CD4-positive, alpha-beta T cell (primary cell): ENCODE data around the gene HTRA2. TPM values are rescaled to one million over a fixed set of nuclear protein-coding genes. Genes with fewer than 3 reads are reported as not detected.

Experiments used
- ATAC-seq: fragments of 200-7000 bp; cut with Tn5 transposase; one replicate; pipeline ENCODE4 v1.10.0; 2022; ENCODE audit warnings: mild to moderate bottlenecking; ENCODE audit not compliant: poor library complexity
- CTCF ChIA-PET: fragments of 350-600 bp; sonication (Branson Sonifier 250); formaldehyde crosslinking; loops from one replicate; lab custom pipeline; 2021; ENCODE audit warnings: antibody characterized with exemption, inconsistent platforms; lab: Charles Lee
- POLR2A ChIA-PET: fragments of 350-600 bp; sonication (Branson Sonifier 250); formaldehyde crosslinking; loops from one replicate; lab custom pipeline; 2021; ENCODE audit warnings: antibody characterized with exemption, inconsistent platforms; lab: Charles Lee
- DNase-seq, 14 experiments: peaks; one replicate each; pipeline ENCODE4 v3.0.0-alpha.2; 2013 to 2020; ENCODE audit warnings: mixed read lengths in 2 of 14
- H3K27ac ChIP-seq, 2 donors: one replicate each; pipeline versions ENCODE4 v1.5.1 to v1.7.0; 2013; ENCODE audit warnings: low read length in 2 of 2, low read depth in 1 of 2, mild to moderate bottlenecking in 1 of 2
- H3K27me3 ChIP-seq, 2 experiments: 1 replicate in 1 of 2; 2 replicates in 1 of 2; pipeline versions ENCODE4 v1.6.1 to v1.7.0; 2013; ENCODE audit warnings: low read length in 2 of 2, control low read depth in 1 of 2, mild to moderate bottlenecking in 1 of 2, moderate library complexity in 1 of 2; ENCODE audit not compliant: insufficient read depth in 2 of 2, control insufficient read depth in 1 of 2
- H3K36me3 ChIP-seq: one replicate; pipeline ENCODE4 v1.6.1; 2013; ENCODE audit warnings: low read length, control low read depth; ENCODE audit not compliant: insufficient read depth
- H3K4me1 ChIP-seq: one replicate; pipeline ENCODE4 v1.6.1; 2013; ENCODE audit warnings: low read length, control low read depth; ENCODE audit not compliant: insufficient read depth
- H3K4me3 ChIP-seq: one replicate; pipeline ENCODE4 v1.5.1; 2013; ENCODE audit warnings: mild to moderate bottlenecking, low read length, moderate library complexity
- H3K9me3 ChIP-seq, 2 experiments: 1 replicate in 1 of 2; 2 replicates in 1 of 2; pipeline versions ENCODE4 v1.6.1 to v1.7.0; 2013; ENCODE audit warnings: low read length in 2 of 2, mild to moderate bottlenecking in 2 of 2, control low read depth in 1 of 2, moderate library complexity in 1 of 2; ENCODE audit not compliant: control insufficient read depth in 1 of 2, insufficient read depth in 1 of 2
- H3K27ac Mint-ChIP-seq: one replicate; pipeline ENCODE4 v1.8.0; 2020; ENCODE audit warnings: mixed read lengths
- H3K27me3 Mint-ChIP-seq: one replicate; pipeline ENCODE4 v1.8.0; 2021; ENCODE audit warnings: mixed read lengths
- H3K36me3 Mint-ChIP-seq: one replicate; pipeline ENCODE4 v1.8.0; 2021; ENCODE audit warnings: low read depth, mixed read lengths
- H3K4me1 Mint-ChIP-seq: one replicate; pipeline ENCODE4 v1.8.0; 2021; ENCODE audit warnings: low read depth, mixed read lengths
- H3K4me3 Mint-ChIP-seq: one replicate; pipeline ENCODE4 v1.8.0; 2020; ENCODE audit warnings: mild to moderate bottlenecking, mixed read lengths
- H3K9me3 Mint-ChIP-seq: one replicate; pipeline ENCODE4 v1.8.0; 2020; ENCODE audit warnings: mixed read lengths
- intact Hi-C, 2 experiments: fragments of 100-400 bp; cut with DNase I in 1 of 2; cut with micrococcal nuclease in 1 of 2; formaldehyde crosslinking; loops; one replicate each; pipeline versions ENCODE4 v1.15.1 to v1.9.0; 2023 to 2025; cut with DNase I, micrococcal nuclease
- total RNA-seq, 174 experiments: library from RNA in 2 of 174; stranded (reverse) in 2 of 174; gene quantifications; one replicate each; pipeline ENCODE4 v1.2.3 and lab custom pipeline; 2021 to 2026
- TF ChIP-seq, protein P1 (sequence below): fragments of 200-600 bp; IDR thresholded peaks from one replicate; pipeline ENCODE4 v1.8.0; 2022; ENCODE audit warnings: antibody characterized with exemption, mild to moderate bottlenecking

HTRA2 gene
- total RNA-seq, 2 experiments from 2014 or later, result 15.3 to 16.0 TPM

DNA sequence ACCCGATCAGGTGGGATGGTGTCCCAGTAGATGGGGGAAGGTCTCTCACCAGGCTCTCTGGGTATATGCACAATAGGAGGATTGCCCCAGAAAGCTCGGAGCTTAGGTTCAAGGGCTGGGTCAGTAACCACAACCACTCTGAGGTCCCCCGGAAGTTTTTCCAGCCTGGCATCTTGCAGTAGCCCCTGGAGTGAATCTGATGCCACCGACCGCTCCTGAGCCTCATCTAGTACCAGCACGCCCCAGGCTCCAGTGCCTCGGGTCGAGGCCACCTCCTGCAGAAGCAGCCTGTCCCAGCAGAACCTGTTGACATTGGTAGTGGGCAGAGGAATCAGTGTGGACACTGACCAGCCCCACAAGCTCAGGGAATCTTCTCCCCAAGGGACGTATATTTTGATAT, 5.7 kb upstream of the HTRA2 start:
- H3K4me3 Mint-ChIP-seq, result no peak overlapping the region
- DNase-seq (no peak), ATAC-seq (no peak)
- peaks cover 21% of the 10 kb centered on the region for H3K4me1 Mint-ChIP-seq
- H3K4me1 ChIP-seq, result peaks cover 15% of the 10 kb centered on the region
- POLR2A ChIA-PET, result interaction anchor here (0.9 kb wide), 1 partner anchor 17 kb away, joined by 3 read pairs; the partner anchor contains the start of gene PCGF1
- intact Hi-C loops, result no loop called here
- peaks cover 36% of the 10 kb centered on the region for H3K27me3 Mint-ChIP-seq
- TF ChIP-seq, protein P1, sequence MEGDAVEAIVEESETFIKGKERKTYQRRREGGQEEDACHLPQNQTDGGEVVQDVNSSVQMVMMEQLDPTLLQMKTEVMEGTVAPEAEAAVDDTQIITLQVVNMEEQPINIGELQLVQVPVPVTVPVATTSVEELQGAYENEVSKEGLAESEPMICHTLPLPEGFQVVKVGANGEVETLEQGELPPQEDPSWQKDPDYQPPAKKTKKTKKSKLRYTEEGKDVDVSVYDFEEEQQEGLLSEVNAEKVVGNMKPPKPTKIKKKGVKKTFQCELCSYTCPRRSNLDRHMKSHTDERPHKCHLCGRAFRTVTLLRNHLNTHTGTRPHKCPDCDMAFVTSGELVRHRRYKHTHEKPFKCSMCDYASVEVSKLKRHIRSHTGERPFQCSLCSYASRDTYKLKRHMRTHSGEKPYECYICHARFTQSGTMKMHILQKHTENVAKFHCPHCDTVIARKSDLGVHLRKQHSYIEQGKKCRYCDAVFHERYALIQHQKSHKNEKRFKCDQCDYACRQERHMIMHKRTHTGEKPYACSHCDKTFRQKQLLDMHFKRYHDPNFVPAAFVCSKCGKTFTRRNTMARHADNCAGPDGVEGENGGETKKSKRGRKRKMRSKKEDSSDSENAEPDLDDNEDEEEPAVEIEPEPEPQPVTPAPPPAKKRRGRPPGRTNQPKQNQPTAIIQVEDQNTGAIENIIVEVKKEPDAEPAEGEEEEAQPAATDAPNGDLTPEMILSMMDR, result no peak
- no peak overlapping the region for H3K27ac Mint-ChIP-seq
- CTCF ChIA-PET, result interaction anchor here (1.0 kb wide), 1 partner anchor 41 kb away, joined by 3 read pairs; the partner anchor contains the start of genes CCDC142 and TTC31
- no peaks in the 10 kb centered on the region for H3K9me3 Mint-ChIP-seq
- no peak overlapping the region for H3K27ac ChIP-seq
- peaks cover 16 to 18% of the 10 kb centered on the region in 2 experiments for H3K27me3 ChIP-seq
- H3K4me3 ChIP-seq, result no peak overlapping the region
- H3K36me3 ChIP-seq, result peaks cover 29% of the 10 kb centered on the region
- peaks cover 40% of the 10 kb centered on the region for H3K36me3 Mint-ChIP-seq
- peaks cover 0 to 6% of the 10 kb centered on the region in 2 experiments for H3K9me3 ChIP-seq

DNA sequence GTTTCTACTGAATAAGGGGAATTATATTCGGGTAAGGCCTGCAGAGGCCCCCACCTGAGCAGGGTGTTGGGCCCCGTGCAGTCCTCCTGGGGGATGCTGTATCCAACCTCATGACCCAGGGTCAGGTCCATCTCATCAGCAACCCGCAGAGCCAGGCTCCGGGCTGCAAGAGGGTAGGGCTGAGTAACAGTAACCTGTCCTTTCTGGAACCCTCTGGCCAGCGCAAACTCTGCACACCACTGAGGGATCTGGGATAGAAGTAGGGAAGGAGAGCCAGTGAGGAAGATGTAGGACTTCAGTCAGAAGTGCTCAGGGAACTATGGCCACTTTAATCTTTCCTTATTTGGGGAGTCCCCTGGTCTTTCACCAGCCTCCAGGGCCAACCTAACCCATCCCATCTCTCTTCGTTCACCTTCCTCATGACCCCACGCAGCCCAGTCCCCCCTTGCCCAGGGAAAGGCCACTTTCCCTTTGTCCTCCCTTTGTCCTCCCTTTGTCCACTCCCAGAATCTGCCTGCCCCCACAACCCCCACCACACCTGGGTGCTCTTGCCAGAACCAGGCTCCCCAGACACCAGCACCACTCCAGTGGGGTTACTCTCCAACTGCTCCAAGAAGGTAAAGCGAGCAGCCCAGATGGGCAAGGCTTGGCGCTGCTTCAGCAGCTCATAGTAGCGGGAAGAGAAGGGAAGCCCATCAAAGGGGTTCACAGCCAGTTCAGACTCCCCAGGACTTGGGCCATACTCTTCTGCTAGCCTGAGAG, 4.6 kb upstream of the HTRA2 start:
- H3K4me1 Mint-ChIP-seq, result peaks cover 22% of the 10 kb centered on the region
- Histone ChIP-seq H3K9me3 (peaks cover 0 to 6% of the 10 kb centered on the region in 2 experiments), H3K4me3 (no peak overlapping the region), H3K27me3 (peaks cover 7% of the 10 kb centered on the region in 2 experiments), H3K27ac (no peak overlapping the region), H3K36me3 (peaks cover 29% of the 10 kb centered on the region), H3K4me1 (peaks cover 18% of the 10 kb centered on the region)
- no peak overlapping the region for H3K27ac Mint-ChIP-seq
- TF ChIP-seq, protein P1, result no peak
- H3K36me3 Mint-ChIP-seq, result peaks cover 44% of the 10 kb centered on the region
- DNase-seq, result no peak
- no peak for ATAC-seq
- no peaks in the 10 kb centered on the region for H3K9me3 Mint-ChIP-seq
- H3K4me3 Mint-ChIP-seq, result no peak overlapping the region
- ChIA-PET CTCF (no interaction called here), POLR2A (interaction anchor here (1.9 kb wide), 1 partner anchor 9 kb away, joined by 5 read pairs; no protein-coding TSS in a partner anchor)
- intact Hi-C loops, result no loop called here
- H3K27me3 Mint-ChIP-seq, result peaks cover 25% of the 10 kb centered on the region

DNA sequence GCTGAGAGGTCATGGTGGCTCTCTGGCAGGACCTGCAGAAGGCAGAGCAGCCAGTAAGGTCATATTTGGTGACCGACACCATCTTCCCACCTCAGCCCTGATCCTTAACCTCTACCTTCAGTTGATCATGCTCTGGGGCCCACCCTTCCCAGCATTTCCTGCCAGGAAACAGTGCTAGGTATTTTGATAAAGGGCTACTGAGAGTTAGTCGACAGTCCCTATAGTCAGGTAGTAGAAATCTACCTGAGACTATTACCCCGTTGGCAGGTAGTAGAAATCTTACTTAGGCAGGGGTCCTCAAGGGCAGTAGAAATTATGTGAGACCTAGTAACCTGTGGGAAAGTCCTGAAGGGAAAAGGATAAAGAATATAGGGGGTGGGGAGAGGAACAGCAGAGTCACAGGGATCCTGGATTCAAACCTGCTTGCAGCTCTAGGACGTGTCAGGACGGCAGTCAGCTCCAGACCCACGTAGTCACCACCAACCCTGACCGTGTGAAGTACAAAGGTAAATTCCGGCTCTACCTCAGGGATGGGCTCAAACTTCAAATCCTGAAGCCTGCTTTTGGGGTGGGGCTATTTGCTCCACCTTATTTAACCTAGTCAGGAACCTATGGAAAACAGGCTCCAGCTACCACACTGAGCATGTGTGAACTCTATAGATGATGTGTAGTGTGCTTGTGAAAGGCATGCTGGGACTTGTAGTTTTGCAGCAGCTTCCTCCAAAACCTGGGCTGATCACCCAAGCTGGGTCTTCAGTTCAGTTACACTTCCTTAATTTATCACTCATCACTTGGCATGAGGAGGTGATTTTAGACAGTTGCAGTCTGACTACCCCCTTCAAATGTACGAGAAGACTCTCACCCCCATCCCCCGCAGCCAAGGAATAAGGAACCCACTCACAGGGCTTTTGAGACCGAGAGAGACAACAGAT, 3.8 kb upstream of the HTRA2 start, which contains the start of gene DQX1:
Gene DQX1 (minus strand): TSS at position 515 of the 932 bp plus-strand sequence. CDS start 502 bp downstream, at position 13.
- no peaks in the 10 kb centered on the region for H3K27me3 ChIP-seq
- H3K27ac ChIP-seq, result no peak within 1 kb of the TSS
- DNase-seq (peak in 4 of 14 experiments; percentile 23 to 75 (median 58)), ATAC-seq (no peak)
- peaks cover 26% of the 10 kb centered on the region for H3K4me1 ChIP-seq
- H3K4me3 ChIP-seq, result no peak within 1 kb of the TSS
- Mint-ChIP-seq H3K36me3 (peaks cover 51% of the 10 kb centered on the region), H3K4me3 (peak within 1 kb of the TSS; percentile 88), H3K27ac (peak within 1 kb of the TSS; percentile 71), H3K4me1 (peaks cover 29% of the 10 kb centered on the region), H3K27me3 (peaks cover 16% of the 10 kb centered on the region), H3K9me3 (no peaks in the 10 kb centered on the region)
- H3K9me3 ChIP-seq, result peaks cover 0 to 6% of the 10 kb centered on the region in 2 experiments
- ChIA-PET POLR2A (interaction anchor here (0.7 to 1.9 kb wide), 6 partner anchors 10 to 348 kb away, joined by 3 to 8 read pairs (median 4); partner anchors contain the start of genes CCDC142, INO80B, MOB1A and MRPL53), CTCF (no interaction called here)
- peaks cover 29% of the 10 kb centered on the region for H3K36me3 ChIP-seq
- TF ChIP-seq, protein P1, result no peak
- intact Hi-C loops, result no loop called here
